Activated CD8-positive, alpha-beta memory T cell treated with anti-CD3 and anti-CD28 coated beads, Interleukin-2, amount 10 ng/mL, durations not matched to agents 7 days and 5 days (primary cell): ENCODE results near the gene CEP170. TPM values are rescaled to one million over a fixed set of nuclear protein-coding genes. Genes with fewer than 3 reads are reported as not detected.
A peak's percentile ranks its signal among the peaks of the same experiment; 100 is the strongest.

Source experiments
- ATAC-seq: fragments of 150-1000 bp; cut with Tn5 transposase; one replicate; pipeline ENCODE4 v1.10.0; 2021; ENCODE audit warnings: moderate library complexity
- CTCF ChIA-PET: fragments of 350-600 bp; sonication (Branson Sonifier 250); formaldehyde crosslinking; loops from one replicate; lab custom pipeline; 2021; ENCODE audit warnings: antibody characterized with exemption; lab: Charles Lee
- DNase-seq: peaks from one replicate; pipeline ENCODE4 v3.0.0-alpha.2; 2020
- H3K27ac Mint-ChIP-seq: one replicate; pipeline ENCODE4 v1.8.0; 2021; ENCODE audit warnings: mild to moderate bottlenecking, mixed read lengths
- H3K27me3 Mint-ChIP-seq: one replicate; pipeline ENCODE4 v1.8.0; 2021; ENCODE audit warnings: mixed read lengths
- H3K36me3 Mint-ChIP-seq: one replicate; pipeline ENCODE4 v1.8.0; 2021; ENCODE audit warnings: mild to moderate bottlenecking, mixed read lengths
- H3K4me1 Mint-ChIP-seq: one replicate; pipeline ENCODE4 v1.8.0; 2021; ENCODE audit warnings: mixed read lengths
- H3K4me3 Mint-ChIP-seq: one replicate; pipeline ENCODE4 v1.8.0; 2021; ENCODE audit warnings: mild to moderate bottlenecking, moderate library complexity, mixed read lengths
- H3K9me3 Mint-ChIP-seq: one replicate; pipeline ENCODE4 v1.8.0; 2022; ENCODE audit warnings: low read depth, mixed read lengths
- total RNA-seq, 2 experiments: library from RNA; stranded (reverse); gene quantifications; one replicate each; pipeline ENCODE4 v1.2.3, GENCODE V29; 2021

Gene CEP170
- total RNA-seq, 2 experiments from 2014 or later: 24.9 to 39.3 TPM

GRCh38 chr1:243261390-243261789 is 6.3 kb upstream of the CEP170 start:
- H3K4me1 Mint-ChIP-seq: peaks cover 23% of the 10 kb centered on the region

GRCh38 chr1:243260221-243260880 is 5.3 kb upstream of the CEP170 start:
- no peak for DNase-seq
- no peak for ATAC-seq
- H3K9me3 Mint-ChIP-seq: no peaks in the 10 kb centered on the region
- no peaks in the 10 kb centered on the region for H3K27me3 Mint-ChIP-seq
- no peak overlapping the region for H3K27ac Mint-ChIP-seq
- H3K4me3 Mint-ChIP-seq: no peak overlapping the region
- H3K4me1 Mint-ChIP-seq: peaks cover 25% of the 10 kb centered on the region
- CTCF ChIA-PET: no interaction called here
- H3K36me3 Mint-ChIP-seq: peaks cover 4% of the 10 kb centered on the region

More at GRCh38 chr1:243261390-243261789, 6.3 kb upstream of the CEP170 start:
- no peak overlapping the region for H3K4me3 Mint-ChIP-seq
- no peaks in the 10 kb centered on the region for H3K27me3 Mint-ChIP-seq
- peaks cover 4% of the 10 kb centered on the region for H3K36me3 Mint-ChIP-seq
- no peak overlapping the region for H3K27ac Mint-ChIP-seq
- ATAC-seq (no peak), DNase-seq (no peak)
- CTCF ChIA-PET: no interaction called here
- H3K9me3 Mint-ChIP-seq: no peaks in the 10 kb centered on the region

GRCh38 chr1:243258731-243259130 is 3.6 kb upstream of the CEP170 start:
- H3K9me3 Mint-ChIP-seq: no peaks in the 10 kb centered on the region
- CTCF ChIA-PET: no interaction called here
- DNase-seq (no peak), ATAC-seq (no peak)
- no peak overlapping the region for H3K4me3 Mint-ChIP-seq
- peaks cover 20% of the 10 kb centered on the region for H3K4me1 Mint-ChIP-seq
- no peak overlapping the region for H3K27ac Mint-ChIP-seq
- peaks cover 5% of the 10 kb centered on the region for H3K36me3 Mint-ChIP-seq
- H3K27me3 Mint-ChIP-seq: peaks cover 2% of the 10 kb centered on the region

GRCh38 chr1:243257189-243257588 is 2.1 kb upstream of the CEP170 start:
- Mint-ChIP-seq H3K27ac (no peak overlapping the region), H3K27me3 (peaks cover 2% of the 10 kb centered on the region), H3K4me1 (peaks cover 27% of the 10 kb centered on the region), H3K4me3 (no peak overlapping the region), H3K9me3 (no peaks in the 10 kb centered on the region), H3K36me3 (peaks cover 5% of the 10 kb centered on the region)
- ATAC-seq (no peak), DNase-seq (no peak)
- CTCF ChIA-PET: no interaction called here

GRCh38 chr1:243256590-243256989 is 1.5 kb upstream of the CEP170 start:
- Mint-ChIP-seq H3K4me3 (peak overlapping the region; percentile 97), H3K36me3 (peaks cover 9% of the 10 kb centered on the region), H3K9me3 (no peaks in the 10 kb centered on the region), H3K27me3 (peaks cover 2% of the 10 kb centered on the region), H3K27ac (peak overlapping the region; percentile 99), H3K4me1 (peaks cover 28% of the 10 kb centered on the region)
- ATAC-seq (no peak), DNase-seq (no peak)
- CTCF ChIA-PET: interaction anchor here (1.5 kb wide), 1 partner anchor 21 kb away, joined by 4 read pairs; no protein-coding TSS in a partner anchor

- peaks cover 28% of the 10 kb centered on the region for H3K4me1 Mint-ChIP-seq
- peaks cover 7% of the 10 kb centered on the region for H3K36me3 Mint-ChIP-seq
- CTCF ChIA-PET: interaction anchor here (0.6 to 1.5 kb wide), 7 partner anchors 9 to 598 kb away, joined by 3 to 6 read pairs (median 4); no protein-coding TSS in a partner anchor
- H3K27me3 Mint-ChIP-seq: peaks cover 2% of the 10 kb centered on the region
- peak within 1 kb of the TSS; percentile 97 for H3K4me3 Mint-ChIP-seq
- ATAC-seq (peak; percentile 85), DNase-seq (peak; percentile 99)
- H3K9me3 Mint-ChIP-seq: no peaks in the 10 kb centered on the region
- peak within 1 kb of the TSS; percentile 99 for H3K27ac Mint-ChIP-seq
These were observed 871 bp upstream of the CEP170 start, which contains the start of gene SDCCAG8 for GRCh38 chr1:243255791-243256512. TSS of gene SDCCAG8 (plus strand) at chr1:243256041. CDS start at chr1:243256174, 133 bp downstream.

GRCh38 chr1:243254233-243254926 is 701 bp downstream of the CEP170 start:
- DNase-seq (peak; percentile 73), ATAC-seq (peak; percentile 8)
- CTCF ChIA-PET: interaction anchor here (1.2 to 1.5 kb wide), 4 partner anchors 8 to 67 kb away, joined by 3 to 6 read pairs (median 4); no protein-coding TSS in a partner anchor
- Mint-ChIP-seq H3K27ac (peak overlapping the region; percentile 93), H3K9me3 (no peaks in the 10 kb centered on the region), H3K36me3 (peaks cover 6% of the 10 kb centered on the region), H3K4me1 (peaks cover 26% of the 10 kb centered on the region), H3K27me3 (peaks cover 2% of the 10 kb centered on the region), H3K4me3 (peak overlapping the region; percentile 86)

GRCh38 chr1:243253926-243254232 is 1.2 kb downstream of the CEP170 start:
- Mint-ChIP-seq H3K4me3 (peak overlapping the region; percentile 86), H3K4me1 (peaks cover 26% of the 10 kb centered on the region), H3K27me3 (peaks cover 2% of the 10 kb centered on the region), H3K27ac (peak overlapping the region; percentile 40), H3K9me3 (no peaks in the 10 kb centered on the region), H3K36me3 (peaks cover 6% of the 10 kb centered on the region)
- no peak for ATAC-seq
- DNase-seq: no peak
- CTCF ChIA-PET: interaction anchor here (1.4 kb wide), 1 partner anchor 33 kb away, joined by 3 read pairs; no protein-coding TSS in a partner anchor

GRCh38 chr1:243253211-243253925 is 1.7 kb downstream of the CEP170 start:
- no peak for DNase-seq
- H3K36me3 Mint-ChIP-seq: peaks cover 6% of the 10 kb centered on the region
- H3K4me1 Mint-ChIP-seq: peaks cover 26% of the 10 kb centered on the region
- H3K27ac Mint-ChIP-seq: peak overlapping the region; percentile 40
- no peak for ATAC-seq
- peak overlapping the region; percentile 86 for H3K4me3 Mint-ChIP-seq
- CTCF ChIA-PET: interaction anchor here (1.4 kb wide), 1 partner anchor 34 kb away, joined by 3 read pairs; no protein-coding TSS in a partner anchor
- H3K9me3 Mint-ChIP-seq: no peaks in the 10 kb centered on the region
- peaks cover 2% of the 10 kb centered on the region for H3K27me3 Mint-ChIP-seq

GRCh38 chr1:243251539-243251938 is 3.5 kb downstream of the CEP170 start:
- CTCF ChIA-PET: no interaction called here
- Mint-ChIP-seq H3K27ac (no peak overlapping the region), H3K4me3 (no peak overlapping the region), H3K9me3 (no peaks in the 10 kb centered on the region), H3K4me1 (peaks cover 19% of the 10 kb centered on the region), H3K27me3 (peaks cover 2% of the 10 kb centered on the region), H3K36me3 (peaks cover 7% of the 10 kb centered on the region)
- ATAC-seq: no peak
- no peak for DNase-seq

GRCh38 chr1:243250102-243250501 is 5.0 kb downstream of the CEP170 start:
- Mint-ChIP-seq H3K4me1 (peaks cover 16% of the 10 kb centered on the region), H3K27me3 (peaks cover under 1% of the 10 kb centered on the region), H3K9me3 (no peaks in the 10 kb centered on the region), H3K4me3 (no peak overlapping the region), H3K27ac (no peak overlapping the region), H3K36me3 (peaks cover 6% of the 10 kb centered on the region)
- CTCF ChIA-PET: no interaction called here
- DNase-seq (no peak), ATAC-seq (no peak)

GRCh38 chr1:243249214-243249613 is 5.9 kb downstream of the CEP170 start:
- CTCF ChIA-PET: no interaction called here
- H3K27me3 Mint-ChIP-seq: no peaks in the 10 kb centered on the region
- H3K4me3 Mint-ChIP-seq: no peak overlapping the region
- no peaks in the 10 kb centered on the region for H3K9me3 Mint-ChIP-seq
- H3K27ac Mint-ChIP-seq: no peak overlapping the region
- DNase-seq (no peak), ATAC-seq (no peak)
- H3K36me3 Mint-ChIP-seq: peaks cover 9% of the 10 kb centered on the region
- H3K4me1 Mint-ChIP-seq: peaks cover 12% of the 10 kb centered on the region

- DNase-seq: no peak
These were observed 7.2 kb downstream of the CEP170 start for GRCh38 chr1:243247901-243248300.

More at GRCh38 chr1:243247901-243248300, 7.2 kb downstream of the CEP170 start:
- ATAC-seq: no peak
- Mint-ChIP-seq H3K27ac (no peak overlapping the region), H3K36me3 (peaks cover 14% of the 10 kb centered on the region), H3K4me3 (no peak overlapping the region), H3K4me1 (peaks cover 2% of the 10 kb centered on the region), H3K9me3 (peaks cover 2% of the 10 kb centered on the region), H3K27me3 (no peaks in the 10 kb centered on the region)
- CTCF ChIA-PET: no interaction called here
